HTR-8/SVneo (cell line): ENCODE results near the gene DNAI4.
"Not testable (repeated sequence)": the region's sequence is repeated elsewhere in the genome, so short reads cannot be mapped to it uniquely, and the experiment has no call there.

Source experiments
- DNase-seq: peaks from one replicate; pipeline ENCODE4 v3.0.0; 2011; ENCODE audit warnings: low spot score, mixed read lengths; ENCODE audit not compliant: insufficient read length
- FAIRE-seq: peaks from 2 replicates; lab custom pipeline; 2011; peaks lifted over from hg19 to GRCh38; lab: Jason Lieb, UNC

DNAI4 gene

DNA sequence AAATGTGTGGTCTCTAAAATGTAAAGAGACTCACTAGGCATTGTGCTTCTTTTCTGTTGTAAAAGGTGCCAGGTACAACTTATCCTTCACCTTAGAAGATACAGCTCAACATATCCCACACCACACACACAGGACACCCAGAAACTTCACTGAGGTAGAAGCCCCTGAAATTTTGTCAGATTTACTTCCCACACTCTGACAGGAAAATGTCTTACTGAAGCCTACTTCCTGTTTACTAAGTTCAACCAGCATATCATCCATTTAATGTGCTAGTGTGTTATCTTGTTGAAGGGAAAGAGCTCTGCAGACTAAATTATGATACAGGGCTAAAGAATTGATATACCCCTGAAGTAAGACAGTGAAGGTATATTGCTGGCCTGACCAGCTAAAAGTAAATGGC lies 83.7 kb downstream of the DNAI4 start:
- DNase-seq: no peak
- no peak for FAIRE-seq

GRCh38 chr1:66834926-66835325 lies 89.7 kb downstream of the DNAI4 start:
- no peak for FAIRE-seq
- no peak for DNase-seq

- DNase-seq (no peak), FAIRE-seq (no peak)
Measured at GRCh38 chr1:66833112-66833511, 91.5 kb downstream of the DNAI4 start.

DNA sequence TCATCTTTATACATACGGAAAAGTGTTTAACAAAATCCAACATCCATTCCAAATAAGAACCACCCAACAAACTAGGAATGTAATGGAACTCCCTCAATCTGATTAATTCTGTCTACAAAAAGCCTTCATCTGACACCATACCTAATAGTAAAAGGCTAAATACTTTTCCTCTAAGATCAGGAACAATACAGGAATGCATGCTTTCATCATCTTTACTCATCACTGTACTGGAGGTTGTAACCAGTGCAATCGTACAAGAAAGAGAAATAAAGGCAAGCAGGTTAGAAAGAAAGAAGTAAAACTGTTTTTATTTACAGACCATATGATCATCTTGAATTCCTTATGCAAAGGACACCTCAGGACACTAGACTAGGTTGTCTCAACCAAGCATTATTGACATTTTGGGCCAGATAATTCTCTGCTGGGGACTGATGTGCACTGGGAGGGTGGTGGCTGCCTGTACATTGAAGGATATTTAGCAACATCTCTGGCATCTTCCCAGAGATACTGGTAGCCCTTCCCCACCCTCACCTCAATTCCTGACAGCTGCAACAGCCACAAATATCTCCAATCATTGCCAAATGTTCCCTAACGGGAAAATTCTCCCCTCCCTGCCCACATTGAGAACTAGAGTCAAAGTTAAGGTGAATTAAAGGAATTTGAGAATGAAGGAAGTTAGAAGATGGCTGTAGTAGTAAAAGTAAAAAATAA lies 93.0 kb downstream of the DNAI4 start:
- no peak for FAIRE-seq
- DNase-seq: no peak

GRCh38 chr1:66824771-66825170 lies 99.9 kb downstream of the DNAI4 start:
- no peak for FAIRE-seq

DNA sequence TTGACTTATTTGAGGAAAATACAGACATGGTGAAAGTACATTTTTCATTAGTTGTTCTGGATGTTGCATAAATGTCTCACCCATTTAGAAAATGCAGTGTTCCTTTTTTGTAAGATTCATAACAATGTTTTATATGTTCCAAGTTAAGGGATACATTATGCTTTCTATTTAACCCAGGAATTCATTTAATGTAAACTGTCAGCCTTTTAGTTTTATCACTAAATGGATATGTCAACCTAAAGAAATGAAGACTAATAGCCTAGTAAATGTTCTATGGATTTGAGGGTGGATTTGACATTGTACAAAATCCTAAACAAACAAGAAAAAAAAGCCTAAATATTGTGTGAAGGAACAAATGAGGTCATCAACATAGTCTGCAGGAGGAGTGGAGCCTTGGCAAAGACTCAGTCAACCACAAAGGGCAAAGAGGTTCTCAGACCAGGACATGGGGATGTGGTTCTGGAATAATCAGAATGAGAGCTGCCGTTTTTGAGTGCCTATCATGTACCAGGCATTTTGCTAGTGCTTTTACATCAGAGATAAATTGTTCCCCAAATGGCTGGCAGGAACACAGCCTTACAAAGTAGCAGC lies 114.8 kb downstream of the DNAI4 start:
- FAIRE-seq: no peak
- DNase-seq: no peak

More at GRCh38 chr1:66824771-66825170, 99.9 kb downstream of the DNAI4 start:
- no peak for DNase-seq

DNA sequence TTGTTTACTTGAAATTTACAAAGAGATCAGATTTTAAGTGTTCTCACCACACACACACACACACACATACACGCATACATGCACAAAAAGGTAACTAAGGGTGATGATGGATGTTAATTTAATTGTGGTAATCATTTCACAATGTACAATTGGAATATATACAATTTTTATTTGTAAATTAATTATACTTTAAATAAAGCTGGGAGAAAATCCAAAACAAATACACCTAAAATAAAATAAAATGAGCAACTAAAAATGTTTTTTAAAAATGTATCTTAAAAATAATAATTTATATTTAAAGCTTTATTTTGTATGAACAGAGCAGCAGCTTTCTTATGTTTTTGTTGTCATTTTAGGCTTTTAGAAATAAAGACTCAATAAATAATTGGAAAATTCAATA lies 115.4 kb downstream of the DNAI4 start:
- DNase-seq (no peak), FAIRE-seq (no peak)

DNA sequence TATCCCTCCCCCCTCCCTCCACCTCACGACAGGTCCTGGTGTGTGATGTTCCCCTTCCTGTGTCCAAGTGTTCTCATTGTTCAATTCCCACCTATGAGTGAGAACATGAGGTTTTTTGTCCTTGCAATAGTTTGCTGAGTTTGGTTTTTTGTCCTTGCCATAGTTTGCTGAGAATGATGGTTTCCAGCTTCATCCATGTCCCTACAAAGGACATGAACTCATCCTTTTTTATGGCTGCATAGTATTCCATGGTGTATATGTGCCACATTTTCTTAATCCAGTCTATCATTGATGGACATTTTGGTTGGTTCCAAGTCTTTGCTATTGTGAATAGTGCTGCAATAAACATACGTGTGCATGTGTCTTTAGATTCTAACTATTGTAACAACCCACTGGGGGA lies 128.8 kb downstream of the DNAI4 start:
- not testable (repeated sequence) for FAIRE-seq

DNA sequence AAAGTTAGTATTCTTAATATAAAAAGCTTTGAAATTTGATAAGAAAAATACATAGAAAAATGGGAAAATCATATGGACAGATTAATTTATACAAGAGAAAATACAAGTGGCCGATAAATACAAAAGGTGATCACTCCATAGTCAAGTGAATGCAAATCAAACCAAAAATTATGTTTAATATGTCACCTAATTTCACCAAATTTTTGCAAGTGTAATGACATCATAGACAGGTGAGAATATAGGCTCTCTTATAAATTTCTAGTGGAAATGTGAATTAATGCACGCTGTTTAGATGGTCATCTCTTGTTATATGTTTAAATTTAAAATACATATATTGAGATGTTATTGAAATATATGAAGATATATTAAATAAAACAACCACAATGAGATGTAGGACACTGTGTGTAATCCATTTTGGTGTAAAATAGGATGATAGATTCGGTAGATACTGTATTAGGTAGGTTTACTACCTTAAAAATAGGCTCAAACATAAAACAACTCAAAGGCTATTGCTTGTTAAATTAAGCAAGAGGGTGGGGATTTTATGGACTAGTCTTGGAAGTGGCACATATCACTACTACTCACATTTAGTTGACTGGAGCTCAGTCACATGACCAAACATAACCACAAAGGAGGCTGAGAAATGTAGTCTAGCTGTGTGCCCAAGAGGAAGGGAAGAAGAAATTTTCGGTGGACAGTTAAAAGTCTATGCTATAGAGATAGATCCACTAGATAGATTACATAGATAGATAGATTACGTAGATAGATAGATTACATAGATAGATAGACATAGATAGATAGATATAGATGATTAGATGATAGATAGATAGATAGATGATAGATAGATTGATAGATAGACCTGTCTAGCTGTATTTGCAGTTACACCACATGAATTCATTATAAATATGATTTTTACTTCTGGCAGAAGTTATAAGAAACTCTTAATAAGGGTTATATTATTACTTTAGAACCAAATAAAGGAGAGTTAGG lies 132.7 kb downstream of the DNAI4 start:
- FAIRE-seq: no peak
- DNase-seq: no peak

More for the DNA sequence above, 128.8 kb downstream of the DNAI4 start:
- DNase-seq: not testable (repeated sequence)

- no peak for DNase-seq
- no peak for FAIRE-seq
Measured at GRCh38 chr1:66788231-66788939, 136.3 kb downstream of the DNAI4 start.

GRCh38 chr1:66787641-66788040 lies 137.0 kb downstream of the DNAI4 start:
- FAIRE-seq (no peak), DNase-seq (no peak)

DNA sequence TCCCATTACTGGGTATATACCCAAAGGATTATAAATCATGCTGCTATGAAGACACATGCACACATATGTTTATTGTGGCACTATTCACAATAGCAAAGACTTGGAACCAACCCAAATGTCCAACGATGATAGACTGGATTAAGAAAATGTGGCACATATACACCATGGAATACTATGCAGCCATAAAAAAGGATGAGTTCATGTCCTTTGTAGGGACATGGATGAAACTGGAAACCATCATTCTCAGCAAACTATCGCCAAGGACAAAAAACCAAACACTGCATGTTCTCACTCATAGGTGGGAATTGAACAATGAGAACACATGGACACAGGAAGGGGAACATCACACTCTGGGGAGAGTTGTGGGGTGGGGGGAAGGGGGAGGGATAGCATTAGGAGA lies 138.9 kb downstream of the DNAI4 start:
- FAIRE-seq: not testable (repeated sequence)

GRCh38 chr1:66779475-66780078 lies 145.1 kb downstream of the DNAI4 start:
- FAIRE-seq (no peak), DNase-seq (no peak)

More for the DNA sequence above, 138.9 kb downstream of the DNAI4 start:
- not testable (repeated sequence) for DNase-seq

GRCh38 chr1:66778969-66779368 lies 145.7 kb downstream of the DNAI4 start:
- DNase-seq: no peak
- no peak for FAIRE-seq

DNA sequence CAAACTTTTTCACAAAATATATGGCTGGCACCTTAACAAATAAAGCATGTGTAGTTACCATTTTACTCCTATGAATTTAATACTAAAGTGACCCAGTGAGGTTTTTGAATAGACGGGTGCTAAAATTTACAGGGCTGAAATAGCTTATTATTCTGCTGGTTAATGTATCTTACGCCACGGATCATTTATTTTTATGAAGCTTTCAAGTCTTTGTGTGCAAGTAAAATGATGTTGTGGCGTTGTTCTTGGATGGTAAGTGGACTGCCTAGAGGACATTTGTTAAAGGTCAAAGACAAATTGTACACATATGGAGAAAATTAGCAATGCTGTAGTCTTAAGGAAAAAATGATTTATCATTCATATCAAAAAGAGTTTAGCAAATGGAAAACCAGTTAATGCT lies 146.4 kb downstream of the DNAI4 start:
- no peak for DNase-seq
- FAIRE-seq: no peak

DNA sequence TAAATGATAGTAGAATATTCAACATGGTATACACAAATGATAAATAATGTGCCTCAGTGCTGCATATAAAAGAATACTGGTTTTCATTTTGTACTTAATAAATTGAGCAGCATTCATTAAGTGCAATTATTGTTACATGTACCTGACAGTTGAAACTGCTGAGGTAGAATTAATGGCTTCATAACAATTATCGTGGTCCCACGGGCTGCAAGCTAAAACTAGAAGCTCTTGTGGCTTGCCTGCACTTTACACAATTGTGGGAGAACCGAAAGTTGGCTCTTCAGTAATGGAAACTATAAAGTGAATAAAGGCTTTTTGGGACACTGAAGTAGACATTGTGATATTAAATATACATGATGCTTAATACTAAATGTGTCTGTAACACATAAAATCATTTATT lies 146.8 kb downstream of the DNAI4 start:
- no peak for FAIRE-seq
- no peak for DNase-seq

- FAIRE-seq (no peak), DNase-seq (no peak)
Measured at GRCh38 chr1:66775646-66776045, 149.0 kb downstream of the DNAI4 start.

- FAIRE-seq: no peak
- DNase-seq: no peak
Measured at GRCh38 chr1:66774438-66774837, 150.2 kb downstream of the DNAI4 start.

DNA sequence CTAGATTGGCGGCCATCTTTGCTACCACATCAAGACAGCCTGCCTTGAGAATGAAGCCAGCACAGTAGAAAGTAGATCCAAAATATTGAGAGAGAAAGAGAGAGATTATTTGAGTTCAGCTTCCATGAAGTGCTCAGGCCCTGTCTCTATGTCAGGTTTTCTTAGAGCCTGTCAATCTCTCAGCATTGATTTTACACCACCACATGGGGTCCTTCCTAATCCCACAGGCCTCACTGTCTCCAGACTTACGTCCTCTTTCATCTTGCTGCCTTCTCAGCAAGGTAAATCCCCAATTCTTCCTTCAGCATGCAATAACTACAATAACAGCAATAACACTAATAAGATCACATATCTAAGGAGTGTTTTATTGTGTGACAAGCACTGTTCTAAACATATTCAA lies 151.4 kb downstream of the DNAI4 start:
- no peak for DNase-seq
- no peak for FAIRE-seq

DNA sequence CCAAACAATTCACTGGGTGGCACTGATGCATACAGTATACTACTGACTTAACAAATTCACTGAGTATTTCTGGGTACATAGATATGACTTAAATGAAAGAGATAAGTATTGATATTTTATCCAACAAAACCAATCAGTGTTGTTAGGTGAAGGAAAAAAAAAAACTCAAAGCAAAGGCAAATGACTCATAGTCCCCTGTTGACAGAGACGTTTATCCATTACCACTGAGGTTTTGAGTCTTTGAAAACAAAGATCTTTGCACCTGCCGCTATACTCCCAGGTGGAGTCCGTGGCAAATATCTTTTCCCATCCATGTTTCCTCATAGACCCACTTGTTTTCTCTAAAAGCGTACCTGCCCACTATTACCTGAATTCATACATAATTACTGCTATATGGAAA lies 154.0 kb downstream of the DNAI4 start:
- DNase-seq: no peak
- FAIRE-seq: no peak
